Measurements from ENCODE around the gene BUD13.
"Not testable (repeated sequence)": the region's sequence is repeated elsewhere in the genome, so short reads cannot be mapped to it uniquely, and the experiment has no call there.

BUD13 gene

GRCh38 chr11:116772443-116773202 lies at the start of gene BUD13:
TSS of gene BUD13 (minus strand) at chr11:116772987. CDS start at chr11:116772964, 23 bp downstream.
- DNase-seq (ENCODE audit: low spot score) = peak; percentile 93

GRCh38 chr11:116822575-116822974 lies 49.8 kb upstream of the BUD13 start:
- no peak for DNase-seq (ENCODE audit: low spot score)

- DNase-seq (ENCODE audit: low spot score) = no peak
Observed at GRCh38 chr11:116821050-116821918, 48.5 kb upstream of the BUD13 start.

GRCh38 chr11:116819049-116819448 lies 46.3 kb upstream of the BUD13 start:
- DNase-seq (ENCODE audit: low spot score) = no peak

GRCh38 chr11:116814502-116814901 lies 41.7 kb upstream of the BUD13 start:
- DNase-seq (ENCODE audit: low spot score) = no peak

GRCh38 chr11:116813781-116814471 lies 41.1 kb upstream of the BUD13 start:
- DNase-seq (ENCODE audit: low spot score) = no peak

GRCh38 chr11:116813170-116813569 lies 40.4 kb upstream of the BUD13 start:
- no peak for DNase-seq (ENCODE audit: low spot score)

- DNase-seq (ENCODE audit: low spot score) = no peak
Observed at GRCh38 chr11:116812109-116812508, 39.3 kb upstream of the BUD13 start.

- no peak for DNase-seq (ENCODE audit: low spot score)
Observed at GRCh38 chr11:116811194-116811593, 38.4 kb upstream of the BUD13 start.

- DNase-seq (ENCODE audit: low spot score) = no peak
Observed at GRCh38 chr11:116808262-116809175, 35.7 kb upstream of the BUD13 start.

GRCh38 chr11:116807601-116808261 lies 34.9 kb upstream of the BUD13 start:
- no peak for DNase-seq (ENCODE audit: low spot score)

- no peak for DNase-seq (ENCODE audit: low spot score)
Observed at GRCh38 chr11:116804001-116804400, 31.2 kb upstream of the BUD13 start.

GRCh38 chr11:116801662-116802061 lies 28.9 kb upstream of the BUD13 start:
- not testable (repeated sequence) for DNase-seq (ENCODE audit: low spot score)

- DNase-seq (ENCODE audit: low spot score) = no peak
Observed at GRCh38 chr11:116800610-116801009, 27.8 kb upstream of the BUD13 start.

- DNase-seq (ENCODE audit: low spot score) = no peak
Observed at GRCh38 chr11:116798368-116798767, 25.6 kb upstream of the BUD13 start.

- DNase-seq (ENCODE audit: low spot score) = no peak
Observed at GRCh38 chr11:116797816-116798215, 25.0 kb upstream of the BUD13 start.

- no peak for DNase-seq (ENCODE audit: low spot score)
Observed at GRCh38 chr11:116796548-116796947, 23.8 kb upstream of the BUD13 start.

- no peak for DNase-seq (ENCODE audit: low spot score)
Observed at GRCh38 chr11:116794851-116795250, 22.1 kb upstream of the BUD13 start.

GRCh38 chr11:116793772-116794097 lies 20.9 kb upstream of the BUD13 start:
- DNase-seq (ENCODE audit: low spot score) = no peak

- DNase-seq (ENCODE audit: low spot score) = no peak
Observed at GRCh38 chr11:116792869-116793771, 20.3 kb upstream of the BUD13 start.
